Smooth muscle cell (in vitro differentiated cells): ENCODE measurements around the gene ADGRG1. TPM values are rescaled to one million over a fixed set of nuclear protein-coding genes. Genes with fewer than 3 reads are reported as not detected.

Source experiments
- DNase-seq: peaks from one replicate; lab custom pipeline; 2025; ENCODE audit not compliant: unreplicated experiment; lab: John Stamatoyannopoulos, UW
- H2AFZ ChIP-seq: fragments of 200-600 bp; sonication (generic); 2 replicates; pipeline ENCODE4 v1.6.0; 2016; ENCODE audit warnings: antibody characterized with exemption, low read depth, mild to moderate bottlenecking
- H3F3A ChIP-seq: fragments of 200-600 bp; sonication (generic); 2 replicates; pipeline ENCODE4 v1.6.0; 2017; ENCODE audit warnings: antibody characterized with exemption, low read depth
- H3K27ac ChIP-seq: fragments of 200-600 bp; sonication (generic); 2 replicates; pipeline ENCODE4 v1.5.1; 2016; ENCODE audit warnings: low read depth, mild to moderate bottlenecking
- H3K27me3 ChIP-seq: fragments of 200-600 bp; sonication (generic); 2 replicates; pipeline ENCODE4 v1.6.1; 2016; ENCODE audit warnings: low read depth, mild to moderate bottlenecking
- H3K36me3 ChIP-seq: fragments of 200-600 bp; sonication (generic); 2 replicates; pipeline ENCODE4 v1.5.1; 2016; ENCODE audit warnings: low read depth
- H3K4me1 ChIP-seq: fragments of 200-600 bp; sonication (generic); 2 replicates; pipeline ENCODE4 v1.5.1; 2016; ENCODE audit warnings: low read depth
- H3K4me2 ChIP-seq: fragments of 200-600 bp; sonication (generic); 2 replicates; pipeline ENCODE4 v1.6.0; 2016; ENCODE audit warnings: mild to moderate bottlenecking
- H3K4me3 ChIP-seq: fragments of 200-600 bp; sonication (generic); 2 replicates; pipeline ENCODE4 v1.5.1; 2016; ENCODE audit warnings: mild to moderate bottlenecking
- H3K79me2 ChIP-seq: fragments of 200-600 bp; sonication (generic); 2 replicates; pipeline ENCODE4 v1.6.0; 2016; ENCODE audit warnings: low read depth, mild to moderate bottlenecking
- H3K9ac ChIP-seq: fragments of 200-600 bp; sonication (generic); 2 replicates; pipeline ENCODE4 v1.6.0; 2016; ENCODE audit warnings: low read depth
- H3K9me3 ChIP-seq: fragments of 200-600 bp; sonication (generic); replicated peaks from 2 replicates; pipeline ENCODE4 v1.5.1; 2016; ENCODE audit warnings: low read depth
- H4K20me1 ChIP-seq: fragments of 200-600 bp; sonication (generic); 2 replicates; pipeline ENCODE4 v1.6.0; 2016; ENCODE audit warnings: low read depth
- CTCF ChIP-seq: fragments of 200-600 bp; sonication (generic); IDR thresholded peaks from 2 replicates; pipeline ENCODE4 v1.5.1; 2017; ENCODE audit warnings: borderline replicate concordance, mild to moderate bottlenecking, antibody characterized with exemption; ENCODE audit not compliant: insufficient read depth, poor library complexity, severe bottlenecking
- WGBS: methylation state at CpG from one replicate; pipeline ENCODE4 v1.1.7; 2016; ENCODE audit warnings: low lambda C conversion rate; 5-methylcytosine and 5-hydroxymethylcytosine counted together
- polyA plus RNA-seq: library from polyadenylated mRNA; unstranded; fragments of >200 nt; fragmentation: Nextera tagmentation; extraction: Ambion mirVana; gene quantifications from 2 replicates; pipeline ENCODE4 v1.2.1, GENCODE V29; 2016
- total RNA-seq: library from RNA; depleted of rRNA; stranded (reverse); fragments of >200 nt; gene quantifications from 2 replicates; pipeline ENCODE4 v1.2.3, GENCODE V29; 2014

Gene ADGRG1
- total and polyA plus RNA-seq, 2 experiments from 2014 or later, result 15.3 to 32.0 TPM

- H3K4me1 ChIP-seq, result no peaks in the 10 kb centered on the region
- H3K4me2 ChIP-seq, result no peak overlapping the region
- no peaks in the 10 kb centered on the region for H3K27me3 ChIP-seq
- no peak for DNase-seq
- H4K20me1 ChIP-seq, result no peaks in the 10 kb centered on the region
- no peaks in the 10 kb centered on the region for H3K9me3 ChIP-seq
- H3K9ac ChIP-seq, result no peak overlapping the region
- no peaks in the 10 kb centered on the region for H3F3A ChIP-seq
- 88% methylated on average over 11 of the region's 11 CpGs for WGBS
- H2AFZ ChIP-seq, result no peak overlapping the region
- H3K79me2 ChIP-seq, result no peaks in the 10 kb centered on the region
- H3K36me3 ChIP-seq, result no peaks in the 10 kb centered on the region
- no peak overlapping the region for H3K4me3 ChIP-seq
- no peak overlapping the region for H3K27ac ChIP-seq
- TF ChIP-seq CTCF, result no peak
These were observed 78.9 kb downstream of the ADGRG1 start for GRCh38 chr16:57707331-57707730.

GRCh38 chr16:57708168-57708567 is 79.7 kb downstream of the ADGRG1 start:
- H3F3A ChIP-seq, result no peaks in the 10 kb centered on the region
- no peaks in the 10 kb centered on the region for H3K4me1 ChIP-seq
- H3K9me3 ChIP-seq, result no peaks in the 10 kb centered on the region
- TF ChIP-seq CTCF, result no peak
- no peak overlapping the region for H2AFZ ChIP-seq
- WGBS, result 88% methylated on average over 3 of the region's 3 CpGs
- H3K79me2 ChIP-seq, result no peaks in the 10 kb centered on the region
- H3K27ac ChIP-seq, result no peak overlapping the region
- no peak for DNase-seq
- H3K4me3 ChIP-seq, result no peak overlapping the region
- H3K36me3 ChIP-seq, result no peaks in the 10 kb centered on the region
- H4K20me1 ChIP-seq, result no peaks in the 10 kb centered on the region
- H3K4me2 ChIP-seq, result no peak overlapping the region
- H3K9ac ChIP-seq, result no peak overlapping the region
- no peaks in the 10 kb centered on the region for H3K27me3 ChIP-seq

- Histone ChIP-seq H3F3A (no peaks in the 10 kb centered on the region), H3K4me3 (no peak overlapping the region), H2AFZ (no peak overlapping the region), H4K20me1 (no peaks in the 10 kb centered on the region), H3K4me2 (no peak overlapping the region), H3K9me3 (no peaks in the 10 kb centered on the region), H3K79me2 (no peaks in the 10 kb centered on the region), H3K9ac (no peak overlapping the region), H3K27me3 (no peaks in the 10 kb centered on the region), H3K27ac (no peak overlapping the region), H3K4me1 (no peaks in the 10 kb centered on the region), H3K36me3 (no peaks in the 10 kb centered on the region)
- no peak for TF ChIP-seq CTCF
- WGBS, result 89% methylated on average over 3 of the region's 3 CpGs
- no peak for DNase-seq
These were observed 81.2 kb downstream of the ADGRG1 start for GRCh38 chr16:57709663-57710062.

GRCh38 chr16:57711346-57711745 is 82.9 kb downstream of the ADGRG1 start:
- Histone ChIP-seq H3K4me3 (no peak overlapping the region), H3K79me2 (no peaks in the 10 kb centered on the region), H3K4me2 (no peak overlapping the region), H4K20me1 (no peaks in the 10 kb centered on the region), H3K27ac (no peak overlapping the region), H3K27me3 (no peaks in the 10 kb centered on the region), H3F3A (no peaks in the 10 kb centered on the region), H2AFZ (no peak overlapping the region), H3K4me1 (no peaks in the 10 kb centered on the region), H3K9me3 (no peaks in the 10 kb centered on the region), H3K36me3 (no peaks in the 10 kb centered on the region), H3K9ac (no peak overlapping the region)
- no peak for TF ChIP-seq CTCF
- WGBS, result 92% methylated on average over 5 of the region's 5 CpGs
- no peak for DNase-seq
